CD1c-positive myeloid dendritic cell (primary cell): ENCODE measurements around the gene B4GALT1.

Source experiments
- DNase-seq: peaks from one replicate; pipeline ENCODE4 v3.0.0-alpha.2; 2016; ENCODE audit errors: extremely low spot score

Gene B4GALT1

GRCh38 chr9:33167084-33167971 is at the start of gene B4GALT1:
Gene B4GALT1 (minus strand): TSS chr9:33167336. CDS start chr9:33167169, 167 bp downstream.
- peak; percentile 96 for DNase-seq

GRCh38 chr9:33211695-33212393 is 44.7 kb upstream of the B4GALT1 start:
- no peak for DNase-seq

GRCh38 chr9:33210006-33210715 is 43.0 kb upstream of the B4GALT1 start:
- DNase-seq, result no peak

- DNase-seq, result no peak
These were observed 42.3 kb upstream of the B4GALT1 start for GRCh38 chr9:33209394-33209793.

- DNase-seq, result no peak
These were observed 35.5 kb upstream of the B4GALT1 start for GRCh38 chr9:33202552-33203201.

- no peak for DNase-seq
These were observed 34.9 kb upstream of the B4GALT1 start for GRCh38 chr9:33202018-33202417.

GRCh38 chr9:33198165-33198564 is 31.0 kb upstream of the B4GALT1 start:
- DNase-seq, result no peak

- no peak for DNase-seq
These were observed 30.4 kb upstream of the B4GALT1 start for GRCh38 chr9:33197279-33198152.

GRCh38 chr9:33196736-33197135 is 29.6 kb upstream of the B4GALT1 start:
- DNase-seq, result no peak

GRCh38 chr9:33193818-33194217 is 26.7 kb upstream of the B4GALT1 start:
- no peak for DNase-seq

GRCh38 chr9:33192493-33193255 is 25.5 kb upstream of the B4GALT1 start:
- DNase-seq, result no peak

- no peak for DNase-seq
These were observed 23.0 kb upstream of the B4GALT1 start for GRCh38 chr9:33190021-33190705.

- no peak for DNase-seq
These were observed 22.2 kb upstream of the B4GALT1 start for GRCh38 chr9:33189331-33189791.

- no peak for DNase-seq
These were observed 21.6 kb upstream of the B4GALT1 start for GRCh38 chr9:33188711-33189110.

GRCh38 chr9:33187519-33188218 is 20.5 kb upstream of the B4GALT1 start:
- no peak for DNase-seq

GRCh38 chr9:33186457-33187168 is 19.5 kb upstream of the B4GALT1 start:
- no peak for DNase-seq

GRCh38 chr9:33185858-33186257 is 18.7 kb upstream of the B4GALT1 start:
- DNase-seq, result no peak

- DNase-seq, result no peak
These were observed 18.3 kb upstream of the B4GALT1 start for GRCh38 chr9:33185406-33185805.
